Large intestine (tissue), 12 donors: ENCODE results near the gene DDX55. TPM values are rescaled to one million over a fixed set of nuclear protein-coding genes. Genes with fewer than 3 reads are reported as not detected.
"Not testable (repeated sequence)": the region's sequence is repeated elsewhere in the genome, so short reads cannot be mapped to it uniquely, and the experiment has no call there.

Source experiments
- DNase-seq, 2 donors: peaks; one replicate each; pipeline versions ENCODE4 v3.0.0 to v3.0.0-alpha.2; 2013
- H3K27ac ChIP-seq: one replicate; pipeline ENCODE4 v1.5.1; 2013; ENCODE audit warnings: low read length
- H3K27me3 ChIP-seq: 2 replicates; pipeline ENCODE4 v1.6.1; 2013; ENCODE audit warnings: low read length; ENCODE audit not compliant: control insufficient read depth, insufficient read depth
- H3K36me3 ChIP-seq: 2 replicates; pipeline ENCODE4 v1.6.1; 2013; ENCODE audit warnings: low read length; ENCODE audit not compliant: control insufficient read depth, insufficient read depth
- H3K4me1 ChIP-seq: one replicate; pipeline ENCODE4 v1.6.1; 2013; ENCODE audit warnings: low read length; ENCODE audit not compliant: control insufficient read depth, insufficient read depth
- H3K4me3 ChIP-seq: one replicate; pipeline ENCODE4 v1.5.1; 2013; ENCODE audit warnings: low read length
- H3K9me3 ChIP-seq: one replicate; pipeline ENCODE4 v1.6.1; 2013; ENCODE audit warnings: mild to moderate bottlenecking, low read depth, low read length, moderate library complexity; ENCODE audit not compliant: control insufficient read depth
- WGBS: methylation state at CpG from one replicate; pipeline ENCODE4 v1.1.5; 2013; ENCODE audit warnings: low lambda C conversion rate; ENCODE audit not compliant: insufficient coverage; 5-methylcytosine and 5-hydroxymethylcytosine counted together
- long read RNA-seq, 11 donors: transcript quantifications; one replicate each; lab custom pipeline, GENCODE V29; 2026
- polyA plus RNA-seq: library from polyadenylated mRNA; unstranded; fragments of 120-200 nt; gene quantifications from one replicate; pipeline ENCODE4 v1.2.1, GENCODE V29; 2013

The DDX55 gene, protein sequence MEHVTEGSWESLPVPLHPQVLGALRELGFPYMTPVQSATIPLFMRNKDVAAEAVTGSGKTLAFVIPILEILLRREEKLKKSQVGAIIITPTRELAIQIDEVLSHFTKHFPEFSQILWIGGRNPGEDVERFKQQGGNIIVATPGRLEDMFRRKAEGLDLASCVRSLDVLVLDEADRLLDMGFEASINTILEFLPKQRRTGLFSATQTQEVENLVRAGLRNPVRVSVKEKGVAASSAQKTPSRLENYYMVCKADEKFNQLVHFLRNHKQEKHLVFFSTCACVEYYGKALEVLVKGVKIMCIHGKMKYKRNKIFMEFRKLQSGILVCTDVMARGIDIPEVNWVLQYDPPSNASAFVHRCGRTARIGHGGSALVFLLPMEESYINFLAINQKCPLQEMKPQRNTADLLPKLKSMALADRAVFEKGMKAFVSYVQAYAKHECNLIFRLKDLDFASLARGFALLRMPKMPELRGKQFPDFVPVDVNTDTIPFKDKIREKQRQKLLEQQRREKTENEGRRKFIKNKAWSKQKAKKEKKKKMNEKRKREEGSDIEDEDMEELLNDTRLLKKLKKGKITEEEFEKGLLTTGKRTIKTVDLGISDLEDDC
- 37.9 TPM for polyA plus RNA-seq
- long read RNA-seq, donor 1, partial matches to known transcripts = 12 of 12 reads
- long read RNA-seq, donor 1, other reads (novel, unspliced or antisense) = 0 of 12 reads
- long read RNA-seq, donor 2, partial matches to known transcripts = 6 of 12 reads
- long read RNA-seq, donor 2, other reads (novel, unspliced or antisense) = 0 of 12 reads
- long read RNA-seq, donor 3 = 0 reads
- long read RNA-seq, donor 4 = 0 reads
- long read RNA-seq, donor 5, partial matches to known transcripts = 0 of 1 reads
- long read RNA-seq, donor 5, other reads (novel, unspliced or antisense) = 0 of 1 reads
- long read RNA-seq, donor 6, partial matches to known transcripts = 17 of 19 reads
- long read RNA-seq, donor 6, other reads (novel, unspliced or antisense) = 0 of 19 reads
- long read RNA-seq, donor 7 = 0 reads
- long read RNA-seq, donor 8, partial matches to known transcripts = 10 of 12 reads
- long read RNA-seq, donor 8, other reads (novel, unspliced or antisense) = 0 of 12 reads
- long read RNA-seq, donor 9, partial matches to known transcripts = 22 of 23 reads
- long read RNA-seq, donor 9, other reads (novel, unspliced or antisense) = 0 of 23 reads
- long read RNA-seq, donor 10, partial matches to known transcripts = 26 of 28 reads
- long read RNA-seq, donor 10, other reads (novel, unspliced or antisense) = 0 of 28 reads
- long read RNA-seq, donor 11, partial matches to known transcripts = 10 of 13 reads
- long read RNA-seq, donor 11, other reads (novel, unspliced or antisense) = 0 of 13 reads

DNA sequence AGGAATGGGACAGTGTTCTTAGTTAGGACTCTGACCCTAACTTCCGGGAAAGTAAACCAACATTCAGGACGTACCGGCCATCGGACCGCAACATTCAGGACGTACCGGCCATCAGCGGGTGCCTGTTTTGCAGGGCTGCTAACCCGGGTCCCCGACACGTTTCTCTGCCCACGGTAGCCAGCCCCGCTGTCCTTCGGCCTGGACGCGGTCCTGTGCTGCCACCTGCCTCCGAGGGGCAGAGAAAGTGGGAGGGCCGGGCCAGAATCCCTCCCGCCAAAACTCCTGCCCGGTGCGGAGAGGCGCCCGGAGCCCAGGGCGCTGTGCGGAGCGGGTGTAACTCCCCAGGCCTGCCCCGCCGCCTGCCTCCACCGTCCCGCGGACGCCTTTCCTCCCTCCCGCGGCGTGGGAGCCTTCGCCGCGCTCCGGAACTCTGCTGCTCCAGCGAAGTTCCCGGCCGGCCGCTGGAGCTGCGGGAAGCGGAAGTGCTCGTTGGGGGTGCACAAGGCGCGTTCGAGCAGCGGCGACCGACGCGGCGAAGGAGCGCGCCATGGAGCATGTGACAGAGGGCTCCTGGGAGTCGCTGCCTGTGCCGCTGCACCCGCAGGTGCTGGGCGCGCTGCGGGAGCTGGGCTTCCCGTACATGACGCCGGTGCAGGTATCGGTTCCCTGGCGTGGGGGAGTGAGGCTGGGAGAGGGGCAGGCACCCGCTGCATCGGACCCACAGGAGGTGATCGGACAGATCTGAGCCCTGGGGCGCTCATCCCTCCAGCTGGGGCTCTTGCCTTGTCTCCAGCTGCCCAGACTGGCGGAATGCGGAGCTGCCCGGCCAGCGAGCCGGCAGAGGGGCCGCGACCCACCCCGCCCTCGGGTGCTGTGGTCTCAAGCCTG lies at the start of gene DDX55:
Gene DDX55, plus strand, starts transcription at position 498 of the 888 bp plus-strand sequence. Its CDS starts 50 bp downstream, at position 548.
- peak; percentile 83 to 89 for DNase-seq
- H3K9me3 ChIP-seq = no peaks in the 10 kb centered on the region
- peaks cover 3% of the 10 kb centered on the region for H3K4me1 ChIP-seq
- no peaks in the 10 kb centered on the region for H3K27me3 ChIP-seq
- peak within 1 kb of the TSS; percentile 83 for H3K4me3 ChIP-seq
- no CpG with 5 or more reads among the region's 81 CpGs for WGBS
- H3K27ac ChIP-seq = peak within 1 kb of the TSS; percentile 72
- peaks cover 27% of the 10 kb centered on the region for H3K36me3 ChIP-seq

GRCh38 chr12:123554136-123554535 lies 47.8 kb upstream of the DDX55 start:
- not testable (repeated sequence) for H3K4me3 ChIP-seq, H3K27me3 ChIP-seq
- no CpG with 5 or more reads among the region's 2 CpGs for WGBS

DNA sequence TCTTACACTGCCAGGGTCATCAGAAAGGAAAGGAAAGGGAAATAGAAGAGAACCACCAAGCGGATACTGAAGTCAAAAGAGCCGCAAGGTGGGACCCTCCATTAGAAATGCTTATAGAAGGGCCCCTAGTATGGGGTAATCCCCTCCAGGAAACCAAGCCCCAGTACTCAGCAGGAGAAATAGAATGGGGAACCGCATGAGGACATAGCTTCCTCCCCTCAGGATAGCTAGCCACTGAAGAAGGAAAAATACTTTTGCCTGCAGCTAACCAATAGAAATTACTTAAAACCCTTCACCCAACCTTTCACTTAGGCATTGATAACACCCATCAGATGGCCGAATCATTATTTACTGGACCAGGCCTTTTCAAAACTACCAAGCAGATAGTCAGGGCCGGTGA lies 47.1 kb upstream of the DDX55 start:
- H3K9me3 ChIP-seq, H3K4me3 ChIP-seq, H3K36me3 ChIP-seq, H3K4me1 ChIP-seq, H3K27ac ChIP-seq, H3K27me3 ChIP-seq, DNase-seq: not testable (repeated sequence)
- no CpG with 5 or more reads among the region's 5 CpGs for WGBS

More at GRCh38 chr12:123554136-123554535, 47.8 kb upstream of the DDX55 start:
- not testable (repeated sequence) for H3K27ac ChIP-seq, H3K4me1 ChIP-seq, DNase-seq, H3K36me3 ChIP-seq, H3K9me3 ChIP-seq

- WGBS = no CpG with 5 or more reads among the region's 14 CpGs
- H3K9me3 ChIP-seq, H3K36me3 ChIP-seq, H3K4me1 ChIP-seq, H3K27me3 ChIP-seq, H3K4me3 ChIP-seq, H3K27ac ChIP-seq, DNase-seq: not testable (repeated sequence)
These were observed 43.4 kb upstream of the DDX55 start for GRCh38 chr12:123558487-123558886.

GRCh38 chr12:123559468-123559867 lies 42.4 kb upstream of the DDX55 start:
- H3K36me3 ChIP-seq = no peaks in the 10 kb centered on the region
- no peaks in the 10 kb centered on the region for H3K27me3 ChIP-seq
- no peak for DNase-seq
- H3K27ac ChIP-seq = no peak overlapping the region
- H3K4me1 ChIP-seq = no peaks in the 10 kb centered on the region
- no peak overlapping the region for H3K4me3 ChIP-seq
- H3K9me3 ChIP-seq = no peaks in the 10 kb centered on the region
- WGBS = no CpG with 5 or more reads among the region's 3 CpGs

- Histone ChIP-seq H3K36me3 (peaks cover 3% of the 10 kb centered on the region), H3K4me3 (no peak overlapping the region), H3K27me3 (peaks cover 2% of the 10 kb centered on the region), H3K27ac (no peak overlapping the region), H3K4me1 (no peaks in the 10 kb centered on the region), H3K9me3 (no peaks in the 10 kb centered on the region)
- peak; percentile 12 to 59 for DNase-seq
- no CpG with 5 or more reads among the region's 4 CpGs for WGBS
These were observed 30.5 kb upstream of the DDX55 start for GRCh38 chr12:123571343-123571813.

- peaks cover 7% of the 10 kb centered on the region for H3K36me3 ChIP-seq
- DNase-seq = no peak
- no CpG with 5 or more reads among the region's 2 CpGs for WGBS
These were observed 29.5 kb upstream of the DDX55 start for GRCh38 chr12:123572391-123572790.

GRCh38 chr12:123573870-123574269 lies 28.0 kb upstream of the DDX55 start:
- no peaks in the 10 kb centered on the region for H3K9me3 ChIP-seq
- WGBS = no CpG with 5 or more reads among the region's 4 CpGs
- H3K36me3 ChIP-seq = peaks cover 7% of the 10 kb centered on the region
- H3K4me1 ChIP-seq = no peaks in the 10 kb centered on the region
- H3K27me3 ChIP-seq = peaks cover 2% of the 10 kb centered on the region
- H3K27ac ChIP-seq = no peak overlapping the region
- DNase-seq = no peak
- no peak overlapping the region for H3K4me3 ChIP-seq

More at GRCh38 chr12:123572391-123572790, 29.5 kb upstream of the DDX55 start:
- H3K4me1 ChIP-seq = no peaks in the 10 kb centered on the region
- H3K27ac ChIP-seq = no peak overlapping the region
- H3K27me3 ChIP-seq = peaks cover 2% of the 10 kb centered on the region
- H3K4me3 ChIP-seq = no peak overlapping the region
- H3K9me3 ChIP-seq = no peaks in the 10 kb centered on the region

DNA sequence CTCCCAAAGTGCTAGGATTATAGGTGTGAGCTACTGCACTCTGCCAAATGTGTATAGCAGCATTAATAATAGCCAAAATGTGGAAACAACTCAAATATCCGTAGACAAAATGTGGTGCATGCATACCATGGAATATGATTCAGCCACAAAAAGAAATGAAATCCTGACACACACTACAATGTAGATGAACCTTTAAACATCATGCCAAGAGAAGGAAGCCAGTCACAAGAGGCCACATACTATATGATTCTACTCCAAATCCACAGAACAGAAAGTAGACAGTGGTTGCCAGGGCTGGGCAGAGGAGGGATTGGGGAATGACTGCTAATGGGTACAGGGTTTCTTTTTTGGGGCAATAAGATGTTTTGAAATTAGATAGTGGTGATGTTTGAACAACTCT lies 25.3 kb upstream of the DDX55 start:
- Histone ChIP-seq H3K4me1 (no peaks in the 10 kb centered on the region), H3K27ac (no peak overlapping the region), H3K9me3 (no peaks in the 10 kb centered on the region), H3K27me3 (peaks cover 2% of the 10 kb centered on the region), H3K36me3 (peaks cover 7% of the 10 kb centered on the region), H3K4me3 (no peak overlapping the region)
- no CpG with 5 or more reads among the region's 1 CpG for WGBS
- DNase-seq = no peak
